ENCODE measurements around the gene HTRA2. TPM values are rescaled to one million over a fixed set of nuclear protein-coding genes. Genes with fewer than 3 reads are reported as not detected.

HTRA2 gene
- total RNA-seq (2022; extraction: Qiagen RNA extraction; ENCODE audit: low read depth): 24.5 to 44.4 TPM (median 40.0 TPM) in 5 replicates

GRCh38 chr2:74529357-74530238, at the start of gene HTRA2, which contains the start of gene AUP1:
Gene HTRA2 (plus strand): TSS chr2:74529933. CDS start chr2:74530007, 74 bp downstream.
Gene AUP1 (minus strand): TSS chr2:74529706. CDS start chr2:74529629, 77 bp downstream.

GRCh38 chr2:74482801-74483674, 46.7 kb upstream of the HTRA2 start, which contains the start of the genes CCDC142 and TTC31:
Gene CCDC142 (minus strand): TSS chr2:74482998. CDS start chr2:74482837, 161 bp downstream.
Gene TTC31 (plus strand): TSS chr2:74483081. CDS start chr2:74483096, 15 bp downstream.

GRCh38 chr2:74499267-74499939, 30.3 kb upstream of the HTRA2 start, which contains the start of gene LBX2:
Gene LBX2 (minus strand): TSS chr2:74499603. CDS start chr2:74499537, 66 bp downstream.

GRCh38 chr2:74507145-74507925, 22.4 kb upstream of the HTRA2 start, which contains the start of gene PCGF1:
Gene PCGF1 (minus strand): TSS chr2:74507695. CDS start chr2:74507668, 27 bp downstream.

GRCh38 chr2:74514368-74515270, 15.1 kb upstream of the HTRA2 start, which contains the start of gene TLX2:
Gene TLX2 (plus strand): TSS chr2:74514450. CDS start chr2:74514807, 357 bp downstream.

GRCh38 chr2:74525717-74526648, 3.8 kb upstream of the HTRA2 start, which contains the start of gene DQX1:
Gene DQX1 (minus strand): TSS chr2:74526231. CDS start chr2:74525729, 502 bp downstream.

GRCh38 chr2:74553892-74554819, 24.4 kb downstream of the HTRA2 start, which contains the start of the genes DOK1 and LOXL3:
Gene DOK1 (plus strand): TSS chr2:74554720. CDS start chr2:74554755, 35 bp downstream.
Gene LOXL3 (minus strand): TSS chr2:74553942. CDS start chr2:74552634, 1,308 bp downstream.

Other genes with a start within 250 kb of the HTRA2 start
- 0.11 to 0.69 TPM (median 0.63 TPM) in 5 replicates for gene SLC4A5, start 186.5 kb upstream of the HTRA2 start, total RNA-seq (2022; extraction: Qiagen RNA extraction; ENCODE audit: low read depth)
- gene DCTN1, start 149.6 kb upstream of the HTRA2 start, total RNA-seq (2022; extraction: Qiagen RNA extraction; ENCODE audit: low read depth): 107 to 172 TPM (median 149 TPM) in 5 replicates
- 2.1 to 3.7 TPM (median 3.0 TPM) in 5 replicates for gene C2orf81, start 108.3 kb upstream of the HTRA2 start, total RNA-seq (2022; extraction: Qiagen RNA extraction; ENCODE audit: low read depth)
- 63.6 to 93.1 TPM (median 85.8 TPM) in 5 replicates for gene WDR54, start 108.2 kb upstream of the HTRA2 start, total RNA-seq (2022; extraction: Qiagen RNA extraction; ENCODE audit: low read depth)
- 15.5 to 29.0 TPM (median 23.7 TPM) in 5 replicates for gene RTKN, start 88.0 kb upstream of the HTRA2 start, total RNA-seq (2022; extraction: Qiagen RNA extraction; ENCODE audit: low read depth)
- gene INO80B, start 74.8 kb upstream of the HTRA2 start, total RNA-seq (2022; extraction: Qiagen RNA extraction; ENCODE audit: low read depth): 48.5 to 61.5 TPM (median 59.0 TPM) in 5 replicates
- gene WBP1, start 71.5 kb upstream of the HTRA2 start, total RNA-seq (2022; extraction: Qiagen RNA extraction; ENCODE audit: low read depth): 43.1 to 83.5 TPM (median 81.4 TPM) in 5 replicates
- 30.7 to 57.7 TPM (median 50.7 TPM) in 5 replicates for gene MOGS, start 64.6 kb upstream of the HTRA2 start, total RNA-seq (2022; extraction: Qiagen RNA extraction; ENCODE audit: low read depth)
- 106 to 146 TPM (median 137 TPM) in 5 replicates for gene MRPL53, start 57.3 kb upstream of the HTRA2 start, total RNA-seq (2022; extraction: Qiagen RNA extraction; ENCODE audit: low read depth)
- 9.7 to 17.8 TPM (median 13.6 TPM) in 5 replicates for gene CCDC142, start 46.9 kb upstream of the HTRA2 start, total RNA-seq (2022; extraction: Qiagen RNA extraction; ENCODE audit: low read depth)
- 13.0 to 21.2 TPM (median 16.6 TPM) in 5 replicates for gene TTC31, start 46.9 kb upstream of the HTRA2 start, total RNA-seq (2022; extraction: Qiagen RNA extraction; ENCODE audit: low read depth)
- gene LBX2, start 30.3 kb upstream of the HTRA2 start, total RNA-seq (2022; extraction: Qiagen RNA extraction; ENCODE audit: low read depth): 2.2 to 4.3 TPM (median 3.3 TPM) in 5 replicates
- gene PCGF1, start 22.2 kb upstream of the HTRA2 start, total RNA-seq (2022; extraction: Qiagen RNA extraction; ENCODE audit: low read depth): 28.0 to 41.4 TPM (median 33.8 TPM) in 5 replicates
- 0.15 to 0.74 TPM (median 0.21 TPM) in 5 replicates for gene TLX2, start 15.5 kb upstream of the HTRA2 start, total RNA-seq (2022; extraction: Qiagen RNA extraction; ENCODE audit: low read depth)
- gene DQX1, start 3.7 kb upstream of the HTRA2 start, total RNA-seq (2022; extraction: Qiagen RNA extraction; ENCODE audit: low read depth): 0.09 to 0.49 TPM (median 0.20 TPM) in 3 of 5 replicates, not detected in the others
- 161 to 256 TPM (median 248 TPM) in 5 replicates for gene AUP1, start 227 bp upstream of the HTRA2 start, total RNA-seq (2022; extraction: Qiagen RNA extraction; ENCODE audit: low read depth)
- gene LOXL3, start 24.0 kb downstream of the HTRA2 start, total RNA-seq (2022; extraction: Qiagen RNA extraction; ENCODE audit: low read depth): 0.27 to 1.1 TPM (median 0.58 TPM) in 5 replicates
- gene DOK1, start 24.8 kb downstream of the HTRA2 start, total RNA-seq (2022; extraction: Qiagen RNA extraction; ENCODE audit: low read depth): 3.9 to 6.2 TPM (median 4.7 TPM) in 5 replicates
- gene M1AP, start 118.4 kb downstream of the HTRA2 start, total RNA-seq (2022; extraction: Qiagen RNA extraction; ENCODE audit: low read depth): not detected in 5 replicates
- 7.2 to 13.3 TPM (median 10.9 TPM) in 5 replicates for gene SEMA4F, start 124.3 kb downstream of the HTRA2 start, total RNA-seq (2022; extraction: Qiagen RNA extraction; ENCODE audit: low read depth)